Jurkat, Clone E6-1 (cell line): Measurements from ENCODE around the gene RNFT2. TPM values are rescaled to one million over a fixed set of nuclear protein-coding genes. Genes with fewer than 3 reads are reported as not detected.

Experiments used
- DNase-seq: peaks from one replicate; pipeline ENCODE4 v3.0.0-alpha.2; 2011; ENCODE audit warnings: low read depth, low spot score
- H3K4me3 ChIP-seq: 2 replicates; pipeline ENCODE4 v1.5.1; 2011; ENCODE audit warnings: mild to moderate bottlenecking, low read length, control low read depth, moderate library complexity
- polyA plus RNA-seq: library from polyadenylated mRNA; unstranded; fragments of >200 nt; gene quantifications from one replicate; pipeline ENCODE4 v1.2.1, GENCODE V29; 2012; ENCODE audit warnings: missing spikeins; ENCODE audit not compliant: insufficient read length, insufficient read depth

Gene RNFT2
- polyA plus RNA-seq, result 7.3 TPM

GRCh38 chr12:116737774-116738657 is at the start of gene RNFT2, which contains the start of gene SPRING1:
TSS of gene RNFT2 (plus strand) at chr12:116738315. CDS start at chr12:116740498, 2,183 bp downstream.
TSS of gene SPRING1 (minus strand) at chr12:116738069. CDS start at chr12:116737900, 169 bp downstream.
- peak; percentile 99 for DNase-seq
- peak within 1 kb of the TSS; percentile 73 for H3K4me3 ChIP-seq

GRCh38 chr12:116689521-116689920 is 48.6 kb upstream of the RNFT2 start:
- DNase-seq, result no peak

DNA sequence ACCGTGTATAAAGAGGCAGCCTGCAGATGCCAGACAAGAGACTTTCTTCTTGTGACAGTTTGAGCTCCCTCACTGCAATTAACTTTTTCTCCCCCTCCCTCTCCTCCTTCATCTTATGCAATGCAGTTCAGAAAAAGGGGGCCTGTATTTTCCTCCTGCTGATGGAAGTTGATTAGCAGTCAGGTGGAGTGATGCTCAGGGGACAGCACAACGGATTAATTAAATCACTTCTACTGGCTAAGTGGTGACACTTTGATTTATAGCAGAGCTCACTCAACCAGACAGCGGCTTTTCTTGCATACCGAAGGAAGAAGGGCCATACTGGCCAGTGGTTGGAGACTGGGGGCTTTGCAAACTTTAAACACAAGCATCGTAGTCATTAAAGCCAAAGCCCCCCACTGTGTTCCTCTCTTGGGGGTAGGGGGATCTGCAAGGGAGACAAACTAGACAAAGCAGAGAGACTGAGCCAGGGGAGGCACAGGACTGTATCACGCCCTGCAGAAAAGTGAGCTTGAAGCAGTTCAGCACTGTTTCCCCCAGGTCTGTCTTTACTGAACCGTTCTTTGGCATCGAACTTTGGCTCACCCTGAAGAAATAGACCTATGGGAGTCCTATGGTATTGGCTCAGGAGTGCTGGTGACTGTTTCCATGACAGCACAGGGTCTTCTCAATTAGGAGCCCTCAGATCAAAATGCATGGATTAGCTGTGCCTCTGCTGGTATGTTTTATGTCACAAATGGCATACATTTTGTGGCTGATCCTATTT is 48.0 kb upstream of the RNFT2 start:
- H3K4me3 ChIP-seq, result no peak overlapping the region
- DNase-seq, result no peak

More at GRCh38 chr12:116689521-116689920, 48.6 kb upstream of the RNFT2 start:
- no peak overlapping the region for H3K4me3 ChIP-seq

DNA sequence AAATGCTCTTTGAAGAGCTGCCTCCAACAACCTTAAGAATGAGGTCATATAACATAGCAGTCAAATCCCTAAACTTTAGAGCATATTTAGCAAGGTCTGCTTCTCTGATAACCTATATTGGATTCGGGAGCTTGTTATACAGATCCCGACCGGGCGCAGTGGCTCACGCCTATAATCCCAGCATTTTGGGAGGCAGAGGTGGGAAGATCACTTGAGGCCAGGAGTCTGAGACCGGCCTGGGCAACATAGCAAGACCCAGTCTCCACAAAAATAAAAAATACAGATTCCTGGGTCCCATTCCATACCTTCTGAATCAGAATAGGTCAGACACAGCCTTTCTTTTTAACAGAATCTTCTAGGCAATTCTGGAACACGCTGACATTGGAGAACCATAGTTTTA is 46.9 kb upstream of the RNFT2 start:
- no peak overlapping the region for H3K4me3 ChIP-seq
- no peak for DNase-seq

DNA sequence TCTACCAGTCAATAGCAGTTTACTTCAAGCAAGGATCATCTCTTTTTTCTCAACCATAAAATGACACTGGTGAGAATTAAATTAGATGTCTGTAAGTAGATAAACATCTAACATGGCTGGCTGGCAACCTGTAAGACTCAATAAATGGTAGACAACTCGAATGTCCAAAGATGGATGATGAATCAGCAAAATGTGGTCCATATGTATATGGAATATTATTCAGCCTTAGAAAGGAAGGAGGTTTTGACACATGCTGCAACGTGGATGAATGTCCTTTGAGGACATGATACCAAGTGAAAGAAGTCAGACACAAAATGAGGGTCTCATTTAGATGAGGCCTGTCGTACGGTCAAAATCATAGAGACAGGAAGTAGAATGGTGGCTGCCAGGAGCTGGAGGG is 46.5 kb upstream of the RNFT2 start:
- DNase-seq, result no peak
- H3K4me3 ChIP-seq, result no peak overlapping the region

DNA sequence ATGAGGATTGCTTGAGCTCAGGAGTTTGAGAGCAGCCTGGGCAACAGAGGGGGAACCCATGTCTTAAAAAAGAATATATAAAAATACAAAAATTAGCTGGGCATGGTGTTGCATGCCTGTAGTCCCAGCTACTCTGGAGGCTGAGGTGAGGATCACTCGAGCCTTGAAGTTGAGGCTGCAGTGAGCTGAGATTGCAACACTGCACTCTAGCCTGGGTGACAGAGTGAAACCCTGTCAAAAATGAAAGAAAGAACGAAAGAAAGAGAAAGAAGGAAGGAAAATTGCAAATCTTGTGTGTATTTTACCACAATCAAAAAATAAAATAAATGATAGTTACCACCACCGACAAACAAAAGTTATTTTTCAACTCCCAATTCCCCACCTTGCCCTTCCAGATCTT is 45.5 kb upstream of the RNFT2 start:
- no peak for DNase-seq
- H3K4me3 ChIP-seq, result no peak overlapping the region

DNA sequence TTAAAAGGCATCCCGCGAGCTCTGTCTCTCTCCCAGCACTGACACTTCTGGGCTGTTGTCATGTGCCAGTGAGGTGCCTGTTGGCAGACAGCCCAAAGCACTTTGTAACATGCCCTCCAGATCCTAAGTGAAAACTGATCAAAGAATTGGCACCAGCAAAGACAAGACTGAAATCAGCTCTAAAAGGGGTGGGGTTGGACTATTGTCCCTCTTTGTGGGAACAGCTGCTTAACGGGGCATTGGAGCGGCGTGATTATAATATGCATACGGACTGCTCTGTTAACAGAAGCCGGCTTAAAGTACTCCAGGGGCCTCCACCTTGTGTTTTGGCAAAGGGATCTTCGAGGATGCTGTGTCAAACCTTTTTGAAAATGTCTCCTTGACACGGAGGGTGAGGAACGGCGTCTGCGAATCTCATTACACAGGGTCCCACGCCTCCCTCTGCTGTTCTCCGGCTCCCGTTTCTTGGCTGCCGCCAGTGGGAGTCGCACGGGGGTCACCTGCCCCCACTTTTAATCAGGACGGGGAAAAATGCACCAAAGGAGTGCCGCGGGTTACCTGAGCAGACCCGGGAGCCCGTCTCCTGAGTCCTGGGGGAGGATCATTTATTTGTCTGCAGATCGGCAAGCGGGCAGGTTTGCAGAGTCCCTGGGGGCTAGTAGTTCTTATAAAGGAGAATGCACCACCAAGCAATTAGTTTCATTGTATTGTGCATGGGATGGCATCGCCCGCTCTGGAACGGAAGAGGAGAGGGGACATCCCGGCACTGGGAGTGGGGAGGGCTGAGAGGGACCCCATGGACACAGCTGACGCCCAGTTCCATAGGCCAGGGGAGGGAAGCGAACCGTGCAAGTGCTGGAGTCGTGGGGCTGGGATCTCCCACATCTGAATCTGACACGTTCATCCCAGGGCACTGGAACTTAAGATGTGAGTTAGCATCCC is 44.6 kb upstream of the RNFT2 start:
- no peak overlapping the region for H3K4me3 ChIP-seq
- DNase-seq, result no peak

DNA sequence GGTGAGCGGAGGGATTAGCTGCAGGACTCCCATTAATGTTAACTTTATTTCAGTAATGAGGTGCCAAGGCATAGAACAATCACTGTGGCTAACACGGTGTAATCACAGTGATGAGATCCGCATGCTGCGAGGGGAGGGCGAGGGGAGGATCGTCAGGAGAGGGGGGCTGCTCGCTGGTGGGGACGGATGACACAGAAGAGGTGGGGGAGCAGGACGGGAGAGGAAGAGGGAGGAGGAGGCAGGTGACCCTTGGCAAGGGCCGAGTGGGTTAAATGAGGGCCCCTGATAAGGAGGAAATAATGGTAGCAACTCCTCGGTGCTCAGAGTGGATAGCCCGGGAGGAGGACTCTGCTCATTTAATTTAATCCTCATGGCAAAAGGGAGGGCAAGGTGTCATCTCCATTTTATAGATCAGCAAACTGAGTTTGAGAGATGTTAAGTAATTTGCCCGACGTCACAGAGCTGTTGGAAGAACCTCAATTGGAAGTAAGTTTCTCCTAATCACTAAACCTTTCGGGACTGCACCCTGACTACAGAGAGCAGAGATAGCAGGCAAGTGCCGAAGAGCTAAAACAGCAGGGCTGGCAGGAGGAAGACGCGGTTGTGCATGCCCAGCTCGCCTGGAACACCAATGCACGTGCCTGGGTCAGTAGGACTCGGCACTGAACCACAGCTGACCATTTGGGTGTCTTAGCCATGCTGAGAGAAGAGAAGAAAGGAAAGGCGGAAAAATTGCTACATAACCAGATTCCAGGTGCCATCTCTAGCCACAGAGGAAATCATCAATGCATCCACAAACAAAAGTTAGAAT is 43.3 kb upstream of the RNFT2 start:
- no peak overlapping the region for H3K4me3 ChIP-seq
- DNase-seq, result no peak

GRCh38 chr12:116695464-116695725 is 42.7 kb upstream of the RNFT2 start:
- H3K4me3 ChIP-seq, result no peak overlapping the region
- no peak for DNase-seq

DNA sequence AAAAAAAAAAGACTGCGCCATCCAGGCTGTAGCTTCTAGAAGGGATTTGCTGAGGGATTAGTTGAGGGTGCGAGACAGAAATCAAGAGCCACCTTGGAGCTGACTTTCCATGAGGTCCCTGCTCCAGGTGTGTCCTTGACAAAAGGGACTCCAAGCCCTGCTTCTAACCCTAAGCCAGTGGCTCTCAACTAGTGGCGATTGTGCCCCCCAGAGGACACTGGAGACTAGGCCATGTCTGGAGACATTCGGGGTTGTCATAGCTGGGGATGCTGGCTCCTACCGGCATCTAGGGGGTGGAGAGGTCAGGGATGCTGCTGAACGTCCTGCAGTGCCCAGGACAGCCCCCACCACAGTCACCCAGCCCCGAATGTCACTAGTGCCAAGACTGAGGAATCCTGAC is 40.8 kb upstream of the RNFT2 start:
- no peak overlapping the region for H3K4me3 ChIP-seq
- no peak for DNase-seq

GRCh38 chr12:116697716-116698115 is 40.4 kb upstream of the RNFT2 start:
- no peak overlapping the region for H3K4me3 ChIP-seq
- DNase-seq, result no peak

- no peak for DNase-seq
- no peak overlapping the region for H3K4me3 ChIP-seq
Observed at GRCh38 chr12:116698116-116698515, 40.0 kb upstream of the RNFT2 start.

DNA sequence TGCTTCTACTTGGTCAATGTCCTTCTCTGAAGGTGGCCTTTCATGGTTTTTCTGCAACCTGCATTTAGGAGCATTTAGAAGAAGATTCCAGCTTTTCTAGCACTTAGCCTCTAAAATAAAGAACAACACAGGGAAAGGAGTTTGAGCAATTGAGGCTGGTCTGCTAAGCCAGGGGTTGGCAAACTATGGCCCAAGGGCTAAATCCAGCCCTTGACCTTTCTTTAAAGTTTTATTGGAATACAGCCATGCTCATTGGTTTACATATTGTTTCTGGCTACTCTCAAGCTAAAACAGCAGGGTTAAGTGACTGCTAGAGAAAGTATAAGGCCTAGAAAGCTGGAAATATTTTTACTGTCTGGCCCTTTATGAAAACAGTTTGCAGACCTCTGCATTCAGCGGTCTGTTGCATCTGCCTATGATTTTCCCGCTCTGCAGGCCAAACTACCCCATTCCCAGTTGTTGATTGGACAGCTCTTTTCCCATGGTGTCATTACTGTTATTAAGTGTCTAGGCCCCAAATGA is 39.5 kb upstream of the RNFT2 start:
- DNase-seq, result no peak
- no peak overlapping the region for H3K4me3 ChIP-seq

GRCh38 chr12:116700066-116700465 is 38.0 kb upstream of the RNFT2 start:
- no peak for DNase-seq
- no peak overlapping the region for H3K4me3 ChIP-seq

DNA sequence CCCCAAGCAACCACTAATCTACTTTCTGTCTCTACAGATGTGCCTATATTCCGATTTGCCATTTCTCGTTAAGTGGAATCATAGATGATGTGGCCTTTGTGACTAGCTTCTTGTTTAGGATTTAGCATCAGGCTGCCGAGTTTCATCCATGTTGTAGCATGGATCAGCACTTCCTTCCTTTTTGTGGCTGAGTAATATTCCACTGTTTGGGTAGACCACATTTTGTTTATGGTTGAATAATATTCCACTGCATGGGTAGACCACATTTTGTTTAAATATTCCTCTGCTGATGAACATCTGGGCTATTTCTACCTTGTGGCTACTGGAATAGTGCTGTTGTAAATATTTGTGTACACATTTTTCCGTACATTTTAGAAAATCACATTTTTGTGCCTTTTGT is 36.7 kb upstream of the RNFT2 start:
- no peak for DNase-seq
- no peak overlapping the region for H3K4me3 ChIP-seq

DNA sequence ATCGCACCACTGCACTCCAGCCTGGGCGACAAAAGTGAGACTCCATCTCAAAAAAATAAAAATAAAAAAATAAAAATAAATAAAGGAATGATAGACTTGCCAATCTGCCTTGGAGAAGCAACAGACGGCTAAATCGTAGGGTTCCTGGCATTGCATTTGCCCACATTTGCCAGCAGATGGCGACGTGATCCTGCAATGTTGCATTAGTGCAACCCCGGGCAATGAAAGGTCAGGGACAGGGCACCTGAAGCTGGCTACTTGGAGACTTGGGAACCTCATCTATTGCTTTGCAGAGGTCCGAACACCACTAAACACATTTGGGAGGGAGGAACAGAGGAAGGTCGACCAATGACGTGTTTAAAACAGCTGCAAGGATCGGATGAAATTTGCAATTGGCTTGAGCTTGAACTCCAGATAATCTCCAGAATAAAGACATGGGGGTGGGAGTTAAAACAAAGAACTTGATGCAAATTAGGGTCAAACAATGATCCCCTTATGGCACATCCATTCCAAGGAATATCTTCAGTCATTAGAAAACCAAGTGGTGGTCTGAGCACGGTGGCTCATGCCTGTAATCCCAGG is 34.8 kb upstream of the RNFT2 start:
- H3K4me3 ChIP-seq, result no peak overlapping the region
- DNase-seq, result peak; percentile 53

DNA sequence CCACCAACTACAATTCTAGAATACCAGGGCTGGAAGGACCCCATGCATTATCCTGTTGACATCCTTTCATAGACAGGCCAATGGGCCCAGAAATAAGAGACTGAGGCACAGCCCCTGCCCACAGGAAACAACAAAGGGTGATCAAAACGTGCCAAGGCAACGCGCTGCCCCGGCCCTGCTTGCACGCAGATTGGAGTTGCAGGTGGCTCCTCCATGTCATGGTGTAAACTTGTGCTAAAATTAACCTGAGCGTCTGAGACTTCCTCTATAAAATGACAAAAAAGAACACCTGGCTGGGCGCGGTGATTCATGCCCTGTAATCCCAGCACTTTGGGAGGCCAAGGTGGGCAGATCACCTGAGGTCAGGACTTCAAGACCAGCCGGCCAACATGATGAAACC is 30.4 kb upstream of the RNFT2 start:
- DNase-seq, result no peak
- no peak overlapping the region for H3K4me3 ChIP-seq
